H9 (cell line): ENCODE results near the gene CCDC116. TPM values are rescaled to one million over a fixed set of nuclear protein-coding genes. Genes with fewer than 3 reads are reported as not detected.

ENCODE experiments used
- DNase-seq: peaks from one replicate; pipeline ENCODE4 v3.0.0-alpha.2; 2017
- H2AFZ ChIP-seq: one replicate; pipeline ENCODE4 v1.6.1; 2013; ENCODE audit warnings: mild to moderate bottlenecking, low read length, control low read depth, moderate library complexity
- H2AK5ac ChIP-seq: 2 replicates; pipeline ENCODE4 v1.6.1; 2013; ENCODE audit warnings: low read length, control low read depth, mixed read lengths; ENCODE audit not compliant: insufficient read length
- H2BK120ac ChIP-seq: one replicate; pipeline ENCODE4 v1.6.1; 2013; ENCODE audit warnings: low read depth, mild to moderate bottlenecking, low read length, control low read depth, inconsistent platforms; ENCODE audit not compliant: poor library complexity, severe bottlenecking
- H2BK12ac ChIP-seq: 2 replicates; pipeline ENCODE4 v1.6.1; 2013; ENCODE audit warnings: low read length, control low read depth, mixed read lengths, low read depth; ENCODE audit not compliant: insufficient read length
- H2BK15ac ChIP-seq: 2 replicates; pipeline ENCODE4 v1.6.1; 2013; ENCODE audit warnings: low read depth, low read length, control low read depth
- H2BK20ac ChIP-seq: one replicate; pipeline ENCODE4 v1.6.1; 2013; ENCODE audit warnings: low read depth, mild to moderate bottlenecking, low read length, control low read depth, inconsistent platforms; ENCODE audit not compliant: poor library complexity, severe bottlenecking
- H2BK5ac ChIP-seq: 2 replicates; pipeline ENCODE4 v1.6.1; 2013; ENCODE audit warnings: low read length, control low read depth, mixed read lengths; ENCODE audit not compliant: insufficient read length
- H3K14ac ChIP-seq: 2 replicates; pipeline ENCODE4 v1.6.1; 2013; ENCODE audit warnings: low read length, control low read depth; ENCODE audit not compliant: insufficient read depth
- H3K18ac ChIP-seq: 2 replicates; pipeline ENCODE4 v1.6.1; 2013; ENCODE audit warnings: low read depth, mild to moderate bottlenecking, mixed read lengths, low read length, control low read depth; ENCODE audit not compliant: insufficient read length
- H3K23ac ChIP-seq: 2 replicates; pipeline ENCODE4 v1.6.1; 2013; ENCODE audit warnings: low read length, control low read depth, mixed read lengths, low read depth; ENCODE audit not compliant: insufficient read length
- H3K23me2 ChIP-seq: 2 replicates; pipeline ENCODE4 v1.6.1; 2013; ENCODE audit warnings: low read depth, mild to moderate bottlenecking, mixed read lengths, low read length, control low read depth; ENCODE audit not compliant: insufficient read length, poor library complexity, severe bottlenecking
- H3K27ac ChIP-seq: 2 replicates; pipeline ENCODE4 v1.5.1; 2013; ENCODE audit warnings: low read length, control low read depth, mixed read lengths, low read depth; ENCODE audit not compliant: insufficient read length
- H3K27me3 ChIP-seq: 2 replicates; pipeline ENCODE4 v1.6.1; 2013; ENCODE audit warnings: low read length, control low read depth, inconsistent platforms; ENCODE audit not compliant: insufficient read depth
- H3K4ac ChIP-seq: 2 replicates; pipeline ENCODE4 v1.6.1; 2013; ENCODE audit warnings: low read depth, mild to moderate bottlenecking, control low read depth, inconsistent platforms, low read length, moderate library complexity
- H3K4me1 ChIP-seq: 2 replicates; pipeline ENCODE4 v1.6.1; 2013; ENCODE audit warnings: low read length, control low read depth, inconsistent platforms; ENCODE audit not compliant: insufficient read depth
- H3K4me2 ChIP-seq: 2 replicates; pipeline ENCODE4 v1.6.1; 2013; ENCODE audit warnings: low read length, control low read depth, mixed read lengths; ENCODE audit not compliant: insufficient read length, insufficient read depth
- H3K56ac ChIP-seq: 2 replicates; pipeline ENCODE4 v1.6.1; 2013; ENCODE audit warnings: low read depth, mild to moderate bottlenecking, mixed read lengths, low read length, control low read depth; ENCODE audit not compliant: insufficient read length
- H3K79me1 ChIP-seq: 2 replicates; pipeline ENCODE4 v1.6.1; 2013; ENCODE audit warnings: low read depth, mild to moderate bottlenecking, moderate library complexity, low read length, control low read depth, inconsistent platforms; ENCODE audit not compliant: insufficient read depth, poor library complexity, severe bottlenecking
- H3K79me2 ChIP-seq: 2 replicates; pipeline ENCODE4 v1.6.1; 2013; ENCODE audit warnings: low read length, control low read depth, inconsistent platforms; ENCODE audit not compliant: insufficient read depth
- H3K9ac ChIP-seq: 2 replicates; pipeline ENCODE4 v1.6.1; 2013; ENCODE audit warnings: low read length, control low read depth, mixed read lengths; ENCODE audit not compliant: insufficient read length; ENCODE audit errors: extremely low read depth
- H3K9me3 ChIP-seq: one replicate; pipeline ENCODE4 v1.6.1; 2013; ENCODE audit warnings: low read depth, low read length, inconsistent platforms; ENCODE audit not compliant: control insufficient read depth
- H3T11ph ChIP-seq: one replicate; pipeline ENCODE4 v1.6.1; 2013; ENCODE audit warnings: mild to moderate bottlenecking, low read length, control low read depth, inconsistent platforms
- H4K20me1 ChIP-seq: one replicate; pipeline ENCODE4 v1.6.1; 2013; ENCODE audit not compliant: control insufficient read depth, insufficient read length, insufficient read depth
- H4K5ac ChIP-seq: 2 replicates; pipeline ENCODE4 v1.6.1; 2013; ENCODE audit warnings: low read depth, mild to moderate bottlenecking, mixed read lengths, low read length, control low read depth; ENCODE audit not compliant: insufficient read length
- H4K8ac ChIP-seq: replicated peaks from 2 replicates; pipeline ENCODE4 v1.6.1; 2013; ENCODE audit warnings: low read length, control low read depth, mixed read lengths, low read depth; ENCODE audit not compliant: insufficient read length
- H4K91ac ChIP-seq: 2 replicates; pipeline ENCODE4 v1.6.1; 2013; ENCODE audit warnings: low read depth, mild to moderate bottlenecking, moderate library complexity, mixed read lengths, low read length, control low read depth; ENCODE audit not compliant: insufficient read length
- H3K27ac Mint-ChIP-seq, 3 experiments: 2 replicates in 2 of 3; 3 replicates in 1 of 3; pipeline ENCODE4 v1.8.0; 2020 to 2021; ENCODE audit warnings: mixed read lengths in 3 of 3, mild to moderate bottlenecking in 1 of 3, moderate library complexity in 1 of 3
- H3K27me3 Mint-ChIP-seq: 2 replicates; pipeline ENCODE4 v1.8.0; 2021; ENCODE audit warnings: low read depth, mild to moderate bottlenecking, moderate library complexity, mixed read lengths
- H3K36me3 Mint-ChIP-seq, 3 experiments: 2 replicates in 2 of 3; 3 replicates in 1 of 3; pipeline ENCODE4 v1.8.0; 2020 to 2021; ENCODE audit warnings: low read depth in 3 of 3, mixed read lengths in 3 of 3; ENCODE audit not compliant: insufficient read depth in 1 of 3
- H3K4me1 Mint-ChIP-seq, 2 experiments: 2 replicates each; pipeline ENCODE4 v1.8.0; 2020; ENCODE audit warnings: mixed read lengths in 2 of 2
- H3K4me3 Mint-ChIP-seq, 2 experiments: 2 replicates in 1 of 2; 3 replicates in 1 of 2; pipeline ENCODE4 v1.8.0; 2020 to 2021; ENCODE audit warnings: mild to moderate bottlenecking in 2 of 2, mixed read lengths in 2 of 2, moderate library complexity in 1 of 2
- H3K9me3 Mint-ChIP-seq, 2 experiments: 2 replicates in 1 of 2; 3 replicates in 1 of 2; pipeline ENCODE4 v1.8.0; 2020; ENCODE audit warnings: mild to moderate bottlenecking in 2 of 2, mixed read lengths in 2 of 2, moderate library complexity in 1 of 2
- WGBS: extraction: QIAGEN DNeasy Blood & Tissue Kit; methylation state at CpG from one replicate; pipeline ENCODE4 v1.1.7; 2013; ENCODE audit warnings: missing lambda C conversion rate, low lambda C conversion rate, mixed read lengths; ENCODE audit not compliant: insufficient read length; ENCODE audit errors: extremely low coverage; 5-methylcytosine and 5-hydroxymethylcytosine counted together
- total RNA-seq: library from RNA; stranded (reverse); gene quantifications from 2 replicates; pipeline ENCODE4 v1.2.1, GENCODE V29; 2021
- TF ChIP-seq, protein P1 (sequence below): fragments of 200-600 bp; sonication (generic); conservative IDR thresholded peaks from 3 replicates; pipeline ENCODE4 v1.8.0; 2021; ENCODE audit warnings: antibody characterized with exemption, mild to moderate bottlenecking

CCDC116 gene
- total RNA-seq, 1 experiment from 2014 or later = 0.63 TPM

- peak overlapping the region in 2 of 3 experiments; percentile 26 to 44; a peak in 4 of 7 replicates for H3K27ac Mint-ChIP-seq
Measured at GRCh38 chr22:21599053-21599893, 33.3 kb upstream of the CCDC116 start.

More at GRCh38 chr22:21599053-21599893, 33.3 kb upstream of the CCDC116 start:
- Histone ChIP-seq H3K79me1 (peaks cover 14% of the 10 kb centered on the region), H2BK12ac (no peak overlapping the region), H2BK20ac (no peak overlapping the region), H3K23ac (no peak overlapping the region), H3K23me2 (peaks cover 3% of the 10 kb centered on the region), H3K56ac (no peak overlapping the region), H4K8ac (no peak overlapping the region), H2BK120ac (no peak overlapping the region), H3K27me3 (no peaks in the 10 kb centered on the region), H3K4ac (no peak overlapping the region), H4K20me1 (peaks cover 5% of the 10 kb centered on the region), H2BK5ac (no peak overlapping the region), H2BK15ac (no peak overlapping the region), H2AFZ (no peak overlapping the region), H3K4me2 (no peak overlapping the region), H3K9ac (peak overlapping the region; percentile 20), H3K18ac (no peak overlapping the region), H4K5ac (no peak overlapping the region), H3T11ph (no peak overlapping the region), H3K79me2 (peaks cover 19% of the 10 kb centered on the region; the same call in 1 of the 2 replicates), H3K14ac (no peak overlapping the region), H3K9me3 (no peaks in the 10 kb centered on the region), H2AK5ac (no peak overlapping the region), H3K4me1 (no peaks in the 10 kb centered on the region), H4K91ac (no peak overlapping the region), H3K27ac (no peak overlapping the region)
- H3K36me3 Mint-ChIP-seq = peaks cover 17 to 38% (median 36%) of the 10 kb centered on the region in 3 experiments; a peak in 6 of 7 replicates
- no peaks in the 10 kb centered on the region for H3K9me3 Mint-ChIP-seq
- H3K4me3 Mint-ChIP-seq = no peak overlapping the region
- H3K4me1 Mint-ChIP-seq = peaks cover 3 to 8% of the 10 kb centered on the region in 2 experiments
- DNase-seq = peak; percentile 55
- H3K27me3 Mint-ChIP-seq = no peaks in the 10 kb centered on the region
- no CpG with 5 or more reads among the region's 6 CpGs for WGBS
- TF ChIP-seq, protein P1, sequence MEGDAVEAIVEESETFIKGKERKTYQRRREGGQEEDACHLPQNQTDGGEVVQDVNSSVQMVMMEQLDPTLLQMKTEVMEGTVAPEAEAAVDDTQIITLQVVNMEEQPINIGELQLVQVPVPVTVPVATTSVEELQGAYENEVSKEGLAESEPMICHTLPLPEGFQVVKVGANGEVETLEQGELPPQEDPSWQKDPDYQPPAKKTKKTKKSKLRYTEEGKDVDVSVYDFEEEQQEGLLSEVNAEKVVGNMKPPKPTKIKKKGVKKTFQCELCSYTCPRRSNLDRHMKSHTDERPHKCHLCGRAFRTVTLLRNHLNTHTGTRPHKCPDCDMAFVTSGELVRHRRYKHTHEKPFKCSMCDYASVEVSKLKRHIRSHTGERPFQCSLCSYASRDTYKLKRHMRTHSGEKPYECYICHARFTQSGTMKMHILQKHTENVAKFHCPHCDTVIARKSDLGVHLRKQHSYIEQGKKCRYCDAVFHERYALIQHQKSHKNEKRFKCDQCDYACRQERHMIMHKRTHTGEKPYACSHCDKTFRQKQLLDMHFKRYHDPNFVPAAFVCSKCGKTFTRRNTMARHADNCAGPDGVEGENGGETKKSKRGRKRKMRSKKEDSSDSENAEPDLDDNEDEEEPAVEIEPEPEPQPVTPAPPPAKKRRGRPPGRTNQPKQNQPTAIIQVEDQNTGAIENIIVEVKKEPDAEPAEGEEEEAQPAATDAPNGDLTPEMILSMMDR = no peak
